Neuronal stem cell (in vitro differentiated cells): ENCODE data around the gene NHEJ1.

Experiments
- DNase-seq: peaks from one replicate; pipeline ENCODE4 v3.0.0-alpha.2; 2013; ENCODE audit warnings: low spot score
- H2AFZ ChIP-seq: one replicate; pipeline ENCODE4 v1.6.1; 2013; ENCODE audit warnings: mild to moderate bottlenecking, low read length, inconsistent platforms
- H2AK5ac ChIP-seq: 2 replicates; pipeline ENCODE4 v1.6.1; 2013; ENCODE audit warnings: low read depth, mild to moderate bottlenecking, inconsistent platforms, low read length, moderate library complexity, mixed read lengths
- H2BK120ac ChIP-seq: 2 replicates; pipeline ENCODE4 v1.6.1; 2013; ENCODE audit warnings: low read depth, mild to moderate bottlenecking, inconsistent platforms, low read length, moderate library complexity, mixed read lengths
- H2BK12ac ChIP-seq: one replicate; pipeline ENCODE4 v1.6.1; 2013; ENCODE audit warnings: low read length, inconsistent platforms
- H2BK15ac ChIP-seq: 2 replicates; pipeline ENCODE4 v1.6.1; 2013; ENCODE audit warnings: mild to moderate bottlenecking, low read length, inconsistent platforms, mixed read lengths
- H2BK5ac ChIP-seq: one replicate; pipeline ENCODE4 v1.6.1; 2013; ENCODE audit warnings: inconsistent platforms, mild to moderate bottlenecking, low read length, moderate library complexity
- H3K14ac ChIP-seq: one replicate; pipeline ENCODE4 v1.6.1; 2013; ENCODE audit warnings: low read length, inconsistent platforms
- H3K18ac ChIP-seq: 2 replicates; pipeline ENCODE4 v1.6.1; 2013; ENCODE audit warnings: low read length, inconsistent platforms
- H3K23ac ChIP-seq: 2 replicates; pipeline ENCODE4 v1.6.1; 2013; ENCODE audit warnings: low read depth, mild to moderate bottlenecking, mixed read lengths, low read length, inconsistent platforms; ENCODE audit not compliant: poor library complexity
- H3K27ac ChIP-seq: replicated peaks from 3 replicates; pipeline ENCODE4 v1.5.1; 2013; ENCODE audit warnings: low read length, inconsistent platforms
- H3K27me3 ChIP-seq, 3 experiments: 2 replicates each; pipeline ENCODE4 v1.6.1; 2013; ENCODE audit warnings: low read length in 3 of 3, mild to moderate bottlenecking in 2 of 3, inconsistent platforms in 1 of 3, low read depth in 1 of 3, mixed read lengths in 1 of 3, moderate library complexity in 1 of 3; ENCODE audit not compliant: control insufficient read depth in 3 of 3, insufficient read depth in 3 of 3
- H3K36me3 ChIP-seq, 2 donors: replicated peaks in 1 of 2; 2 replicates each; pipeline ENCODE4 v1.6.1; 2013; ENCODE audit warnings: low read length in 2 of 2; ENCODE audit not compliant: control insufficient read depth in 2 of 2, insufficient read depth in 2 of 2
- H3K4ac ChIP-seq: 2 replicates; pipeline ENCODE4 v1.6.1; 2013; ENCODE audit warnings: inconsistent platforms, mild to moderate bottlenecking, low read length, moderate library complexity
- H3K4me1 ChIP-seq, 2 donors: 1 replicate in 1 of 2; 2 replicates in 1 of 2; pipeline ENCODE4 v1.6.1; 2013; ENCODE audit warnings: low read length in 2 of 2, low read depth in 1 of 2; ENCODE audit not compliant: control insufficient read depth in 2 of 2, insufficient read depth in 1 of 2
- H3K4me2 ChIP-seq: one replicate; pipeline ENCODE4 v1.6.1; 2013; ENCODE audit warnings: mild to moderate bottlenecking, low read length, inconsistent platforms; ENCODE audit not compliant: insufficient read depth, poor library complexity, severe bottlenecking
- H3K4me3 ChIP-seq, 2 donors: 2 replicates each; pipeline ENCODE4 v1.5.1; 2013; ENCODE audit warnings: low read length in 2 of 2, mild to moderate bottlenecking in 2 of 2, inconsistent platforms in 1 of 2, moderate library complexity in 1 of 2
- H3K79me1 ChIP-seq: one replicate; pipeline ENCODE4 v1.6.1; 2013; ENCODE audit warnings: low read depth, mild to moderate bottlenecking, inconsistent platforms, low read length, moderate library complexity
- H3K9ac ChIP-seq: one replicate; pipeline ENCODE4 v1.6.1; 2013; ENCODE audit warnings: mild to moderate bottlenecking, low read depth, low read length, inconsistent platforms; ENCODE audit not compliant: poor library complexity
- H3K9me3 ChIP-seq, 2 donors: replicated peaks in 1 of 2; 2 replicates each; pipeline versions ENCODE3 to v1.6.1; 2013; ENCODE audit warnings: low read length in 2 of 2, mild to moderate bottlenecking in 2 of 2, inconsistent platforms in 1 of 2, low read depth in 1 of 2, mixed read lengths in 1 of 2, moderate library complexity in 1 of 2; ENCODE audit not compliant: control insufficient read depth in 2 of 2, insufficient read depth in 1 of 2
- H4K8ac ChIP-seq: one replicate; pipeline ENCODE4 v1.6.1; 2013; ENCODE audit warnings: low read depth, mild to moderate bottlenecking, inconsistent platforms, low read length, moderate library complexity
- H4K91ac ChIP-seq: one replicate; pipeline ENCODE4 v1.6.1; 2013; ENCODE audit warnings: low read length, low read depth, mild to moderate bottlenecking, inconsistent platforms; ENCODE audit not compliant: poor library complexity
- WGBS, 2 donors: extraction: QIAGEN DNeasy Blood & Tissue Kit; methylation state at CpG; one replicate each; pipeline ENCODE4 v1.1.7; 2013; ENCODE audit warnings: missing lambda C conversion rate in 2 of 2, mixed read lengths in 1 of 2; ENCODE audit not compliant: insufficient read length in 2 of 2, insufficient replicate concordance in 1 of 2; ENCODE audit errors: extremely low coverage in 2 of 2; 5-methylcytosine and 5-hydroxymethylcytosine counted together

NHEJ1 gene

GRCh38 chr2:219155054-219155644 lies 5.5 kb downstream of the NHEJ1 start:
- DNase-seq: peak; percentile 76
- Histone ChIP-seq H3K9me3 (no peaks in the 10 kb centered on the region), H3K23ac (no peak overlapping the region), H3K27me3 (no peaks in the 10 kb centered on the region), H2AK5ac (no peak overlapping the region), H3K79me1 (no peaks in the 10 kb centered on the region), H3K9ac (no peak overlapping the region), H3K36me3 (peaks cover 0 to 37% of the 10 kb centered on the region in 2 donors), H2BK15ac (no peak overlapping the region), H3K4me2 (no peak overlapping the region), H3K14ac (no peak overlapping the region), H3K18ac (no peak overlapping the region), H3K27ac (no peak overlapping the region), H2BK120ac (no peak overlapping the region), H4K91ac (no peak overlapping the region), H2BK5ac (no peak overlapping the region), H4K8ac (no peak overlapping the region), H2AFZ (no peak overlapping the region), H2BK12ac (no peak overlapping the region), H3K4ac (no peak overlapping the region), H3K4me3 (no peak overlapping the region), H3K4me1 (peaks cover 5 to 6% of the 10 kb centered on the region in 2 donors)
- WGBS, 2 donors: no CpG with 5 or more reads among the region's 4 CpGs

GRCh38 chr2:219149667-219150066 lies 10.9 kb downstream of the NHEJ1 start:
- H3K27ac ChIP-seq: no peak overlapping the region
- H3K18ac ChIP-seq: no peak overlapping the region
- peaks cover 11 to 48% of the 10 kb centered on the region in 2 donors for H3K36me3 ChIP-seq
- no peak overlapping the region for H2BK5ac ChIP-seq
- no peaks in the 10 kb centered on the region for H3K27me3 ChIP-seq
- H3K4me3 ChIP-seq: no peak overlapping the region
- no peak overlapping the region for H3K23ac ChIP-seq
- no peak for DNase-seq
- H3K79me1 ChIP-seq: no peaks in the 10 kb centered on the region
- H3K4me2 ChIP-seq: no peak overlapping the region
- no peak overlapping the region for H2AK5ac ChIP-seq
- H4K8ac ChIP-seq: no peak overlapping the region
- no peak overlapping the region for H3K4ac ChIP-seq
- H3K4me1 ChIP-seq: peaks cover 0 to 2% of the 10 kb centered on the region in 2 donors
- H3K9me3 ChIP-seq: no peaks in the 10 kb centered on the region
- H2AFZ ChIP-seq: no peak overlapping the region
- no peak overlapping the region for H2BK120ac ChIP-seq
- no peak overlapping the region for H3K14ac ChIP-seq
- H4K91ac ChIP-seq: no peak overlapping the region
- WGBS, 2 donors: no CpG with 5 or more reads among the region's 1 CpG
- H2BK15ac ChIP-seq: no peak overlapping the region
- no peak overlapping the region for H3K9ac ChIP-seq
- no peak overlapping the region for H2BK12ac ChIP-seq

GRCh38 chr2:219142329-219142728 lies 18.3 kb downstream of the NHEJ1 start:
- peaks cover 9 to 57% of the 10 kb centered on the region in 2 donors for H3K36me3 ChIP-seq
- no peak overlapping the region for H2BK5ac ChIP-seq
- no peak overlapping the region for H2BK15ac ChIP-seq
- H2AFZ ChIP-seq: no peak overlapping the region
- DNase-seq: no peak
- H3K27me3 ChIP-seq: no peaks in the 10 kb centered on the region
- no peak overlapping the region for H3K18ac ChIP-seq
- H4K91ac ChIP-seq: no peak overlapping the region
- no peak overlapping the region for H3K27ac ChIP-seq
- H2AK5ac ChIP-seq: no peak overlapping the region
- H2BK120ac ChIP-seq: no peak overlapping the region
- H3K14ac ChIP-seq: no peak overlapping the region
- no peak overlapping the region for H3K9ac ChIP-seq
- no peak overlapping the region for H4K8ac ChIP-seq
- H3K4me3 ChIP-seq: no peak overlapping the region
- WGBS, 2 donors: no CpG with 5 or more reads among the region's 6 CpGs
- no peak overlapping the region for H3K4me2 ChIP-seq
- no peaks in the 10 kb centered on the region for H3K4me1 ChIP-seq
- H3K23ac ChIP-seq: no peak overlapping the region
- H3K9me3 ChIP-seq: no peaks in the 10 kb centered on the region
- H3K4ac ChIP-seq: no peak overlapping the region
- no peak overlapping the region for H2BK12ac ChIP-seq
- H3K79me1 ChIP-seq: no peaks in the 10 kb centered on the region

GRCh38 chr2:219140722-219141121 lies 19.9 kb downstream of the NHEJ1 start:
- H2BK120ac ChIP-seq: no peak overlapping the region
- H3K4me2 ChIP-seq: no peak overlapping the region
- no peaks in the 10 kb centered on the region for H3K4me1 ChIP-seq
- no peak for DNase-seq
- no peak overlapping the region for H2AFZ ChIP-seq
- H3K9ac ChIP-seq: no peak overlapping the region
- no peaks in the 10 kb centered on the region for H3K9me3 ChIP-seq
- peaks cover 2 to 46% of the 10 kb centered on the region in 2 donors for H3K36me3 ChIP-seq
- H2BK15ac ChIP-seq: no peak overlapping the region
- no peaks in the 10 kb centered on the region for H3K27me3 ChIP-seq
- H3K18ac ChIP-seq: no peak overlapping the region
- H2BK5ac ChIP-seq: no peak overlapping the region
- H2BK12ac ChIP-seq: no peak overlapping the region
- H3K4ac ChIP-seq: no peak overlapping the region
- H4K91ac ChIP-seq: no peak overlapping the region
- H3K27ac ChIP-seq: no peak overlapping the region
- no peak overlapping the region for H3K14ac ChIP-seq
- no peak overlapping the region for H3K4me3 ChIP-seq
- no peak overlapping the region for H4K8ac ChIP-seq
- WGBS, 2 donors: no CpG with 5 or more reads among the region's 3 CpGs
- H3K79me1 ChIP-seq: no peaks in the 10 kb centered on the region
- H3K23ac ChIP-seq: no peak overlapping the region
- H2AK5ac ChIP-seq: no peak overlapping the region
